ENCODE results near the gene LSM12. TPM values are rescaled to one million over a fixed set of nuclear protein-coding genes. Genes with fewer than 3 reads are reported as not detected.

The LSM12 gene
- total and polyA plus RNA-seq, 2 of the 8 experiments (the other 6 are each of a cell fraction or from before 2014, with no cell fraction given) = 69.8 to 142 TPM

DNA sequence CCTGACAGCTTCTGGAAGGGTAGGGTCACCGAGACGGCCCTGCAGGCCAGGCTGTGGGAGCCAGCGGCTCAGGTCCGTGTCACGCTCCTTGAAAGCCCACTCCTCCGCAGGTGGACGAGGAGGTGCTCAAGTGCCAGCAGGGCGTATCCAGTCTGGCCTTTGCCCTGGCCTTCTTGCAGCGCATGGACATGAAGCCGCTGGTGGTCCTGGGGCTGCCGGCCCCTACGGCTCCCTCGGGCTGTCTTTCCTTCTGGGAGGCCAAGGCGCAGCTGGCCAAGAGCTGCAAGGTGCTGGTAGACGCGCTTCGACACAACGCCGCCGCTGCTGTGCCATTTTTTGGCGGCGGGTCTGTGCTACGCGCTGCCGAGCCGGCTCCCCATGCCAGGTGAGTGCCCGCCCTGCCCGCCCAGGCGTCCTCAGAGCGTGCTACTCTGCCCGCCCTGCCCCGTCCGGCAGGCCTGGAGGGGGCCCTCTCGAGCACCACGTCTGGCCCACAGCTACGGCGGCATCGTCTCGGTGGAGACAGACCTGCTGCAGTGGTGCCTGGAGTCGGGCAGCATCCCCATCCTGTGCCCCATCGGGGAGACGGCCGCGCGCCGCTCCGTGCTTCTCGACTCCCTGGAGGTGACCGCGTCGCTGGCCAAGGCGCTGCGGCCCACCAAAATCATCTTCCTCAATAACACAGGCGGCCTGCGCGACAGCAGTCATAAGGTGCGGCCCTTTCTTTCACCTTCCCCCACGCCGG lies 60.8 kb downstream of the LSM12 start (continued):
- TF ChIP-seq SIN3A (conservative IDR thresholded peaks at IDR 0.05 in 1 of 2, IDR thresholded peaks at IDR 0.05 in 1 of 2; ENCODE audit: low read depth in 1 of 2, low read length in 2 of 2) = peak in 1 of 2 experiments; percentile 58; a peak in 2 of 4 replicates

All from H1 (cell line).